PC-3 (cell line): Measurements from ENCODE around the gene PSMB2. TPM values are rescaled to one million over a fixed set of nuclear protein-coding genes. Genes with fewer than 3 reads are reported as not detected.
A peak's percentile ranks its signal among the peaks of the same experiment; 100 is the strongest.

ENCODE experiments used
- ATAC-seq: fragments of 200-7000 bp; cut with Tn5 transposase; 2 replicates; pipeline ENCODE4 v1.9.1; 2020; ENCODE audit warnings: mild to moderate bottlenecking, moderate library complexity
- BruUV-seq: library from RNA; stranded (reverse); fragments of 400-500 nt; replicated peaks from 2 replicates; lab custom pipeline; 2021; lab: Mats Ljungman, UMichigan
- CTCF ChIA-PET: fragments of 300-600 bp; sonication (Branson Sonifier 250); formaldehyde crosslinking; loops from one replicate; lab custom pipeline; 2022; ENCODE audit warnings: antibody characterized with exemption; lab: Charles Lee
- POLR2A ChIA-PET: fragments of 300-600 bp; sonication (Branson Sonifier 250); formaldehyde crosslinking; loops from one replicate; lab custom pipeline; 2022; ENCODE audit warnings: antibody characterized with exemption; ENCODE audit not compliant: unreplicated experiment; lab: Charles Lee
- DNase-seq: peaks from one replicate; pipeline ENCODE4 v3.0.0-alpha.2; 2015
- H2AFZ ChIP-seq: fragments of 300-600 bp; sonication (generic); 2 replicates; pipeline ENCODE4 v1.6.0; 2016; ENCODE audit warnings: antibody characterized with exemption, low read length
- H3F3A ChIP-seq: fragments of 300-600 bp; sonication (generic); one replicate; pipeline ENCODE4 v1.6.0; 2017; ENCODE audit warnings: antibody characterized with exemption, low read length, control low read depth, mild to moderate bottlenecking; ENCODE audit not compliant: unreplicated experiment
- H3K27ac ChIP-seq: fragments of 300-600 bp; sonication (generic); 2 replicates; pipeline ENCODE4 v1.5.1; 2016; ENCODE audit warnings: mild to moderate bottlenecking, low read length
- H3K27me3 ChIP-seq: fragments of 300-600 bp; sonication (generic); 2 replicates; pipeline ENCODE4 v1.6.1; 2016; ENCODE audit warnings: low read length, mixed read lengths
- H3K36me3 ChIP-seq: fragments of 300-600 bp; sonication (generic); 2 replicates; pipeline ENCODE4 v1.6.1; 2016; ENCODE audit warnings: low read depth, mixed run types, low read length, mixed read lengths
- H3K4me1 ChIP-seq: fragments of 300-600 bp; sonication (generic); 2 replicates; pipeline ENCODE4 v1.5.1; 2016; ENCODE audit warnings: low read length; ENCODE audit not compliant: insufficient read depth
- H3K4me2 ChIP-seq: fragments of 300-600 bp; sonication (generic); 2 replicates; pipeline ENCODE4 v1.6.0; 2016; ENCODE audit warnings: low read length
- H3K4me3 ChIP-seq: fragments of 300-600 bp; sonication (generic); 2 replicates; pipeline ENCODE4 v1.5.1; 2016; ENCODE audit warnings: mild to moderate bottlenecking, low read length, mixed read lengths
- H3K79me2 ChIP-seq: fragments of 300-600 bp; sonication (generic); 2 replicates; pipeline ENCODE4 v1.6.1; 2017; ENCODE audit warnings: low read length, mixed read lengths
- H3K9ac ChIP-seq: fragments of 300-600 bp; sonication (generic); 2 replicates; pipeline ENCODE4 v1.6.0; 2016; ENCODE audit warnings: mild to moderate bottlenecking, low read length
- H3K9me2 ChIP-seq: fragments of 300-600 bp; sonication (generic); replicated peaks from 2 replicates; pipeline ENCODE4 v1.6.1; 2016; ENCODE audit warnings: mixed run types, low read length, mixed read lengths
- H3K9me3 ChIP-seq: fragments of 300-600 bp; sonication (generic); 2 replicates; pipeline ENCODE4 v1.6.1; 2016; ENCODE audit warnings: low read length, mixed read lengths
- H4K20me1 ChIP-seq: fragments of 300-600 bp; sonication (generic); 2 replicates; pipeline ENCODE4 v1.6.1; 2016; ENCODE audit warnings: low read length, mixed read lengths
- EZH2 ChIP-seq: fragments of 300-600 bp; sonication (generic); IDR thresholded peaks from one replicate; pipeline ENCODE4 v1.6.1; 2017; ENCODE audit warnings: antibody characterized with exemption, mild to moderate bottlenecking, low read length; ENCODE audit not compliant: unreplicated experiment
- EZH2phosphoT487 ChIP-seq: fragments of 300-600 bp; sonication (generic); IDR thresholded peaks from 2 replicates; pipeline ENCODE4 v1.6.1; 2018; ENCODE audit warnings: mild to moderate bottlenecking, antibody characterized with exemption, low read length, borderline replicate concordance
- intact Hi-C: fragments of 100-400 bp; cut with micrococcal nuclease; formaldehyde crosslinking; loops from 2 replicates; pipeline ENCODE4 v1.9.0; 2023
- total RNA-seq: library from RNA; depleted of rRNA; stranded (reverse); fragments of >200 nt; gene quantifications from 2 replicates; pipeline ENCODE4 v1.2.3, GENCODE V29; 2014
- TF ChIP-seq, protein P1 (sequence below): fragments of 300-600 bp; sonication (generic); conservative IDR thresholded peaks from 2 replicates; pipeline ENCODE4 v1.5.1; 2017; ENCODE audit warnings: antibody characterized with exemption, low read depth, mild to moderate bottlenecking, low read length

PSMB2 gene
- total RNA-seq, 1 experiment from 2014 or later = 61.2 TPM

DNA sequence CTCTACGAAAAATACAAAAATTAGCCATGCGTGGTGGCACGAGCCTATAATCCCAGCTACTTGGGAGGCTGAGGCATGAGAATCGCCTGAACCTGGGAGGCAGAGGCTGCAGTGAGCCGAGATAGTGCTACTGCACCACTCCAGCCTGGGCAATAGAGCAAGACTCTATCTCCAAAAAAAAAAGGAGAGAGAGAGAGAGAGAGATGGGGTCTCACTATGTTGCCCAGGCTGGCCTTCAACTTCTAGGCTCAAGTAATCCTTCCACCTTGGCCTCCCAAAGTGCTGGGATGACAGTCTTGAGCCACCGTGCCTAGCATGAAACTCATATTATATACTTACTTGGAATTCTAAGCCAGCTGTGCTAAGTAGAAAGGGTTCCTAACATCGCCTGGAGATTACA lies 29.7 kb downstream of the PSMB2 start:
- intact Hi-C loops = no loop called here
- Histone ChIP-seq H3K79me2 (peaks cover 81% of the 10 kb centered on the region), H3K4me1 (no peaks in the 10 kb centered on the region), H3K9ac (no peak overlapping the region), H3K9me3 (no peaks in the 10 kb centered on the region), H3K36me3 (peaks cover 57% of the 10 kb centered on the region), H3F3A (no peaks in the 10 kb centered on the region), H3K27me3 (no peaks in the 10 kb centered on the region), H4K20me1 (peaks cover 39% of the 10 kb centered on the region), H2AFZ (no peak overlapping the region), H3K27ac (no peak overlapping the region), H3K9me2 (no peaks in the 10 kb centered on the region), H3K4me3 (no peak overlapping the region), H3K4me2 (no peak overlapping the region)
- ChIA-PET CTCF (no interaction called here), POLR2A (no interaction called here)
- no TSS peak for BruUV-seq
- no peak for TF ChIP-seq EZH2phosphoT487
- TF ChIP-seq, protein P1, sequence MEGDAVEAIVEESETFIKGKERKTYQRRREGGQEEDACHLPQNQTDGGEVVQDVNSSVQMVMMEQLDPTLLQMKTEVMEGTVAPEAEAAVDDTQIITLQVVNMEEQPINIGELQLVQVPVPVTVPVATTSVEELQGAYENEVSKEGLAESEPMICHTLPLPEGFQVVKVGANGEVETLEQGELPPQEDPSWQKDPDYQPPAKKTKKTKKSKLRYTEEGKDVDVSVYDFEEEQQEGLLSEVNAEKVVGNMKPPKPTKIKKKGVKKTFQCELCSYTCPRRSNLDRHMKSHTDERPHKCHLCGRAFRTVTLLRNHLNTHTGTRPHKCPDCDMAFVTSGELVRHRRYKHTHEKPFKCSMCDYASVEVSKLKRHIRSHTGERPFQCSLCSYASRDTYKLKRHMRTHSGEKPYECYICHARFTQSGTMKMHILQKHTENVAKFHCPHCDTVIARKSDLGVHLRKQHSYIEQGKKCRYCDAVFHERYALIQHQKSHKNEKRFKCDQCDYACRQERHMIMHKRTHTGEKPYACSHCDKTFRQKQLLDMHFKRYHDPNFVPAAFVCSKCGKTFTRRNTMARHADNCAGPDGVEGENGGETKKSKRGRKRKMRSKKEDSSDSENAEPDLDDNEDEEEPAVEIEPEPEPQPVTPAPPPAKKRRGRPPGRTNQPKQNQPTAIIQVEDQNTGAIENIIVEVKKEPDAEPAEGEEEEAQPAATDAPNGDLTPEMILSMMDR = no peak
- no peak for TF ChIP-seq EZH2
- DNase-seq = no peak
- ATAC-seq = no peak

DNA sequence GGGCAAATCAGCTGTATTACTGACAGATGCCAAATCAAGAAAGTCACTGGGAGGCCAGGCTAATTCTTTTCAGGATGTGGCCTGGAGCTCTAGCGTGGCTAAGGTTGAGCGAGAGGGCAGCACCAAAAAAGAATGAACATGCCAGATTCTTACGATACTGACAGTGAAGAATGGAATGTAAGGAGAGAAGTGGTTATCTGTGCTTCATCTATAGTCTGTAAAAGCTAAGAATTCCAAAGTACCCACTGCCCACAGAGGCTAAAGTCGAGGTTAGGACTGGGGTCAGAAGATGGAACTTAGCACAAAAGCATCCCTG lies 35.5 kb downstream of the PSMB2 start:
- Histone ChIP-seq H3K4me1 (no peaks in the 10 kb centered on the region), H3K9ac (no peak overlapping the region), H3K4me3 (no peak overlapping the region), H3K27me3 (no peaks in the 10 kb centered on the region), H3K79me2 (peaks cover 44% of the 10 kb centered on the region), H3K4me2 (no peak overlapping the region), H3K27ac (no peak overlapping the region), H4K20me1 (peaks cover 14% of the 10 kb centered on the region), H2AFZ (no peak overlapping the region), H3K9me3 (no peaks in the 10 kb centered on the region), H3K36me3 (peaks cover 78% of the 10 kb centered on the region), H3F3A (no peaks in the 10 kb centered on the region), H3K9me2 (no peaks in the 10 kb centered on the region)
- intact Hi-C loops = no loop called here
- POLR2A ChIA-PET = no interaction called here
- TF ChIP-seq EZH2 = no peak
- TF ChIP-seq, protein P1 = no peak
- TF ChIP-seq EZH2phosphoT487 = no peak
- DNase-seq (peak; percentile 52), ATAC-seq (peak; percentile 15; the same call in 1 of the 2 replicates)
- BruUV-seq = no TSS peak
- CTCF ChIA-PET = no interaction called here

DNA sequence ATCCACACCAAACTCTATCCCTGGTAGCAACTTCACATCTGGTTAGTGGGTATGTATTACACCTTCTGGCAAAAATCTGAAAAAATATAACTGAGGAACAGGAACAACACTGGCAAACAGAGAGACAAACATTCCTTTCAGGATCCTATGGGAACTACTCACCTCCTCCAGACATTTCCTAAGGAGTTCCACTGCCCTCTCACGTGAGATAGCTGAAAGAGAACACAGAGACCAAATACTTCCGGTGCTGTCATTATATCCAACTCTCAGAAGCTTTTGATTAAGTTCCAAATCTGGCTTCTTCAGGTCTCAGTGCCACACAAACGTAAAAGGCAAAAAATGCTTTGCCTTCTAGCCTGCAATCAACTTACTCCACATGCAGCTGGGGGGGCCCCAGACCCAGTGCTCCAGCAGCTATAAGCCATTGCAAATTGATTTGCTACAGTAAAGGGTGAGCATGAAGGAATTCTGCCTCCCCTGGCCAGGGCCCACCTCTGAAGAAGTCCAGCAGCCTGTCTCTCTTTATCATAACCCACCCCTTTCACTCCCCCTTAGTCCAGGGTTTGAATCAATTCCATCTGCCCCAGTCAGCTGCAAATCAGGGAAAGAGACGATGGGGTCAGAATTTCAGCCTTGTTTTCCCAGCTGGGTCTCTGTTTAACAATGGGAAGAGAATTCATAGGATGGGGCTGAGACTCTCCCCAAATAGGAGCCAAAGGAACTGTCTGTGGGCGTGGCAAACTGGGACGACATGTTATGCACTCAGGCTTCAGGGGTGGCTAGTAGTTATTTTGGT lies 36.1 kb downstream of the PSMB2 start:
- no peaks in the 10 kb centered on the region for H3K9me2 ChIP-seq
- H3K36me3 ChIP-seq = peaks cover 83% of the 10 kb centered on the region
- H3K4me2 ChIP-seq = no peak overlapping the region
- intact Hi-C loops = no loop called here
- H3F3A ChIP-seq = no peaks in the 10 kb centered on the region
- TF ChIP-seq, protein P1 = no peak
- TF ChIP-seq EZH2 (no peak), EZH2phosphoT487 (no peak)
- no peaks in the 10 kb centered on the region for H3K4me1 ChIP-seq
- H3K27me3 ChIP-seq = no peaks in the 10 kb centered on the region
- BruUV-seq = no TSS peak
- ChIA-PET CTCF (no interaction called here), POLR2A (no interaction called here)
- no peak overlapping the region for H2AFZ ChIP-seq
- H3K9me3 ChIP-seq = no peaks in the 10 kb centered on the region
- H4K20me1 ChIP-seq = peaks cover 14% of the 10 kb centered on the region
- H3K27ac ChIP-seq = no peak overlapping the region
- H3K79me2 ChIP-seq = peaks cover 43% of the 10 kb centered on the region
- ATAC-seq = no peak
- no peak overlapping the region for H3K9ac ChIP-seq
- no peak for DNase-seq
- no peak overlapping the region for H3K4me3 ChIP-seq
